ENCODE data around the gene HSFX3. TPM values are rescaled to one million over a fixed set of nuclear protein-coding genes. Genes with fewer than 3 reads are reported as not detected.

Gene HSFX3
- total RNA-seq, 1 donor from 2014 or later: not detected

- no peaks in the 10 kb centered on the region for H3K36me3 ChIP-seq
- intact Hi-C loops (cut with DNase I): no loop called here
- TF ChIP-seq, protein P1, sequence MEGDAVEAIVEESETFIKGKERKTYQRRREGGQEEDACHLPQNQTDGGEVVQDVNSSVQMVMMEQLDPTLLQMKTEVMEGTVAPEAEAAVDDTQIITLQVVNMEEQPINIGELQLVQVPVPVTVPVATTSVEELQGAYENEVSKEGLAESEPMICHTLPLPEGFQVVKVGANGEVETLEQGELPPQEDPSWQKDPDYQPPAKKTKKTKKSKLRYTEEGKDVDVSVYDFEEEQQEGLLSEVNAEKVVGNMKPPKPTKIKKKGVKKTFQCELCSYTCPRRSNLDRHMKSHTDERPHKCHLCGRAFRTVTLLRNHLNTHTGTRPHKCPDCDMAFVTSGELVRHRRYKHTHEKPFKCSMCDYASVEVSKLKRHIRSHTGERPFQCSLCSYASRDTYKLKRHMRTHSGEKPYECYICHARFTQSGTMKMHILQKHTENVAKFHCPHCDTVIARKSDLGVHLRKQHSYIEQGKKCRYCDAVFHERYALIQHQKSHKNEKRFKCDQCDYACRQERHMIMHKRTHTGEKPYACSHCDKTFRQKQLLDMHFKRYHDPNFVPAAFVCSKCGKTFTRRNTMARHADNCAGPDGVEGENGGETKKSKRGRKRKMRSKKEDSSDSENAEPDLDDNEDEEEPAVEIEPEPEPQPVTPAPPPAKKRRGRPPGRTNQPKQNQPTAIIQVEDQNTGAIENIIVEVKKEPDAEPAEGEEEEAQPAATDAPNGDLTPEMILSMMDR (IDR thresholded peaks at IDR 0.05): no peak
- H3K9me3 ChIP-seq: no peaks in the 10 kb centered on the region
- H3K4me1 ChIP-seq: no peaks in the 10 kb centered on the region
- DNase-seq: no peak
- H3K4me3 ChIP-seq: no peak overlapping the region
- H3K27me3 ChIP-seq (ENCODE audit: low read depth): no peaks in the 10 kb centered on the region
- no peak for ATAC-seq
- H3K27ac ChIP-seq: no peak overlapping the region
These were observed 35.8 kb downstream of the HSFX3 start for GRCh38 chrX:149513825-149514428.

GRCh38 chrX:149512225-149512885 is 37.4 kb downstream of the HSFX3 start:
- H3K27me3 ChIP-seq (ENCODE audit: low read depth): no peaks in the 10 kb centered on the region
- no peaks in the 10 kb centered on the region for H3K9me3 ChIP-seq
- no peak overlapping the region for H3K27ac ChIP-seq
- ATAC-seq: peak; percentile 75 to 84
- TF ChIP-seq, protein P1 (IDR thresholded peaks at IDR 0.05): peak; percentile 57
- no peaks in the 10 kb centered on the region for H3K36me3 ChIP-seq
- no peaks in the 10 kb centered on the region for H3K4me1 ChIP-seq
- intact Hi-C loops (cut with DNase I): no loop called here
- DNase-seq: peak; percentile 52
- H3K4me3 ChIP-seq: no peak overlapping the region

GRCh38 chrX:149511081-149511480 is 38.6 kb downstream of the HSFX3 start:
- TF ChIP-seq, protein P1 (IDR thresholded peaks at IDR 0.05): no peak
- no peak for DNase-seq
- Histone ChIP-seq H3K27me3 (ENCODE audit: low read depth) (no peaks in the 10 kb centered on the region), H3K4me1 (no peaks in the 10 kb centered on the region), H3K36me3 (no peaks in the 10 kb centered on the region), H3K9me3 (no peaks in the 10 kb centered on the region), H3K27ac (no peak overlapping the region), H3K4me3 (no peak overlapping the region)
- no peak for ATAC-seq
- intact Hi-C loops (cut with DNase I): no loop called here

- DNase-seq (no peak), ATAC-seq (no peak)
- Histone ChIP-seq H3K4me3 (no peak overlapping the region), H3K4me1 (peaks cover 4% of the 10 kb centered on the region), H3K9me3 (no peaks in the 10 kb centered on the region), H3K36me3 (no peaks in the 10 kb centered on the region), H3K27me3 (ENCODE audit: low read depth) (no peaks in the 10 kb centered on the region), H3K27ac (no peak overlapping the region)
- intact Hi-C loops (cut with DNase I): no loop called here
- TF ChIP-seq, protein P1 (IDR thresholded peaks at IDR 0.05): no peak
These were observed 39.3 kb downstream of the HSFX3 start for GRCh38 chrX:149510386-149510785.

DNA sequence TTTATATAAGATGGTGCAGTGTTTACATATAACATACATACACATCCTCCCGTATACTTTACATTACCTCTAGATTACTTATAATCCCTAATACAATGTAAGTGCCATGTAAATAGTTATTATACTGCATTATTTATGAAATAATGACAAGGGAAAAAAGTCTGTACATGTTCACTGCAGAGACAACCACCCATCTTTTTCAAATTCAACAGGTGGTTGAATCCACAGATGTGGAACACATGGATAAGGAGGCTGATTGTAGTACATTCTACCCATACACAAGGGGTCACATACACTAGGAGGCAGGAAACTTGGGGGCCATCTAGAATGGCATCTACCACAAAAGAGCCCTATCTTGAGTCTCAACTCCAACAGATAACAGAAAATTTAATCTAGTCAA is 41.3 kb downstream of the HSFX3 start:
- no peak overlapping the region for H3K27ac ChIP-seq
- no peaks in the 10 kb centered on the region for H3K36me3 ChIP-seq
- TF ChIP-seq, protein P1 (IDR thresholded peaks at IDR 0.05): no peak
- H3K27me3 ChIP-seq (ENCODE audit: low read depth): no peaks in the 10 kb centered on the region
- H3K9me3 ChIP-seq: no peaks in the 10 kb centered on the region
- H3K4me3 ChIP-seq: no peak overlapping the region
- DNase-seq (no peak), ATAC-seq (no peak)
- intact Hi-C loops (cut with DNase I): no loop called here
- peaks cover 4% of the 10 kb centered on the region for H3K4me1 ChIP-seq

All from lower lobe of right lung (tissue), 2 donors.